Ascending aorta (tissue), 2 donors: Measurements from ENCODE around the gene PPM1J. TPM values are rescaled to one million over a fixed set of nuclear protein-coding genes. Genes with fewer than 3 reads are reported as not detected.
A peak's percentile ranks its signal among the peaks of the same experiment; 100 is the strongest.

Experiments
- DNase-seq, 2 donors: peaks; one replicate each; pipeline ENCODE4 v3.0.0-alpha.2; 2019; ENCODE audit warnings: low spot score in 2 of 2
- H3K27ac ChIP-seq, 2 donors: fragments of 200-600 bp; sonication (generic); one replicate each; pipeline ENCODE4 v1.5.1; 2016 to 2017; ENCODE audit warnings: mild to moderate bottlenecking in 1 of 2
- H3K27me3 ChIP-seq: fragments of 200-600 bp; sonication (generic); one replicate; pipeline ENCODE4 v1.5.1; 2017
- H3K36me3 ChIP-seq, 2 donors: fragments of 200-600 bp; sonication (generic); one replicate each; pipeline ENCODE4 v1.5.1; 2016
- H3K4me1 ChIP-seq, 2 donors: fragments of 200-600 bp; sonication (generic); one replicate each; pipeline ENCODE4 v1.5.1; 2016 to 2017; ENCODE audit warnings: mild to moderate bottlenecking in 1 of 2
- H3K4me3 ChIP-seq, 2 donors: fragments of 200-600 bp; sonication (generic); one replicate each; pipeline ENCODE4 v1.5.1; 2016 to 2017; ENCODE audit warnings: mild to moderate bottlenecking in 1 of 2
- H3K9me3 ChIP-seq, 2 donors: fragments of 200-600 bp; sonication (generic); one replicate each; pipeline ENCODE4 v1.5.1; 2016
- CTCF ChIP-seq, 3 experiments: fragments of 200-600 bp in 2 of 3; fragments of 450-650 bp in 1 of 3; sonication (generic) in 2 of 3; IDR thresholded peaks; one replicate each; pipeline ENCODE4 v1.5.1; 2016 to 2019; ENCODE audit warnings: antibody characterized with exemption in 3 of 3, mild to moderate bottlenecking in 1 of 3, moderate library complexity in 1 of 3
- intact Hi-C: fragments of 100-400 bp; cut with DNase I; formaldehyde crosslinking; loops from one replicate; pipeline ENCODE4 v1.15.1; 2023
- total RNA-seq: library from RNA; depleted of rRNA; stranded (reverse); fragments of >200 nt; gene quantifications from one replicate; pipeline ENCODE4 v1.1.0, GENCODE V29; 2016

Gene PPM1J
- total RNA-seq, 1 donor from 2014 or later, result 10.0 TPM

GRCh38 chr1:112699425-112700144 lies 15.5 kb downstream of the PPM1J start:
- intact Hi-C loops, result loop anchor here (1.0 to 10.0 kb wide), 5 partner anchors 25 to 965 kb away; partner anchors contain the start of genes INKA2, MAGI3 and MOV10
- Histone ChIP-seq H3K27ac (peak overlapping the region; percentile 99), H3K36me3 (peaks cover 64 to 69% of the 10 kb centered on the region in 2 donors), H3K27me3 (no peaks in the 10 kb centered on the region), H3K9me3 (no peaks in the 10 kb centered on the region), H3K4me3 (peak overlapping the region in 1 of 2 donors; percentile 11), H3K4me1 (peaks cover 23 to 44% of the 10 kb centered on the region in 2 donors)
- no peak for TF ChIP-seq CTCF (IDR thresholded peaks at IDR 0.05)
- DNase-seq, result no peak

- H3K4me3 ChIP-seq, result no peak overlapping the region
- no peaks in the 10 kb centered on the region for H3K27me3 ChIP-seq
- no peak for TF ChIP-seq CTCF (IDR thresholded peaks at IDR 0.05)
- DNase-seq, result no peak
- intact Hi-C loops, result no loop called here
- peaks cover 18 to 37% of the 10 kb centered on the region in 2 donors for H3K4me1 ChIP-seq
- peak overlapping the region; percentile 99 for H3K27ac ChIP-seq
- H3K36me3 ChIP-seq, result peaks cover 73% of the 10 kb centered on the region in 2 donors
- H3K9me3 ChIP-seq, result no peaks in the 10 kb centered on the region
Measured at GRCh38 chr1:112698366-112699310, 16.5 kb downstream of the PPM1J start.

- Histone ChIP-seq H3K27ac (peak overlapping the region; percentile 51 to 99), H3K4me1 (peaks cover 18 to 37% of the 10 kb centered on the region in 2 donors), H3K36me3 (peaks cover 72 to 73% of the 10 kb centered on the region in 2 donors)
Measured at GRCh38 chr1:112697781-112698201, 17.3 kb downstream of the PPM1J start.

GRCh38 chr1:112696578-112697314 lies 18.4 kb downstream of the PPM1J start:
- intact Hi-C loops, result no loop called here
- Histone ChIP-seq H3K9me3 (no peaks in the 10 kb centered on the region), H3K4me1 (peaks cover 18 to 29% of the 10 kb centered on the region in 2 donors), H3K27ac (no peak overlapping the region), H3K27me3 (no peaks in the 10 kb centered on the region), H3K36me3 (peaks cover 74% of the 10 kb centered on the region in 2 donors), H3K4me3 (no peak overlapping the region)
- TF ChIP-seq CTCF (IDR thresholded peaks at IDR 0.05), result no peak
- no peak for DNase-seq

More at GRCh38 chr1:112697781-112698201, 17.3 kb downstream of the PPM1J start:
- DNase-seq, result no peak
- H3K9me3 ChIP-seq, result no peaks in the 10 kb centered on the region
- TF ChIP-seq CTCF (IDR thresholded peaks at IDR 0.05), result no peak
- no peaks in the 10 kb centered on the region for H3K27me3 ChIP-seq
- intact Hi-C loops, result no loop called here
- no peak overlapping the region for H3K4me3 ChIP-seq

GRCh38 chr1:112695276-112695675 lies 19.9 kb downstream of the PPM1J start:
- H3K27me3 ChIP-seq, result no peaks in the 10 kb centered on the region
- no peak overlapping the region for H3K27ac ChIP-seq
- H3K9me3 ChIP-seq, result no peaks in the 10 kb centered on the region
- peaks cover 7 to 15% of the 10 kb centered on the region in 2 donors for H3K4me1 ChIP-seq
- no peak overlapping the region for H3K4me3 ChIP-seq
- no peak for DNase-seq
- no peak for TF ChIP-seq CTCF (IDR thresholded peaks at IDR 0.05)
- peaks cover 77 to 80% of the 10 kb centered on the region in 2 donors for H3K36me3 ChIP-seq
- intact Hi-C loops, result no loop called here
